ENCODE results near the gene PTOV1.

PTOV1 gene

DNA sequence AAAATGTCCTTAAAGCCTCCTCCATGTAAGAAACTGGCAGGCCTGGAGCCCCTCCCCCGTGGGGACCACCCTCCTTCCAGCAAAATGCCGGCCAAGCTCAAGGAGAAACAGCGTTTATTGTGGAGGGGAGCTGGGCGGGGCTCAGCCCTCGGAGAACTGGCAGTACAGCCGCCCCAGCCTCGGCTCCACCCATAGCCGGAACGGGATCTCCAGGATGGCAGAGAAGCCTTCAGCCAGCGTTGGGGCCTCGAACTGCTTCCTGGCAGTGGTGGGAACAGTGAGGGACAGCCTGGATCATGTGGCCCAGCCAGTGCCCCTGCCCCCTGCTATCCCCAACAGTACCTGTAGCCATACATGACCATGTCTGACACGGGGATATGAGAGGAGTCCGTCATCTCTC lies 10.1 kb downstream of the PTOV1 start:
- no peak for DNase-seq

DNA sequence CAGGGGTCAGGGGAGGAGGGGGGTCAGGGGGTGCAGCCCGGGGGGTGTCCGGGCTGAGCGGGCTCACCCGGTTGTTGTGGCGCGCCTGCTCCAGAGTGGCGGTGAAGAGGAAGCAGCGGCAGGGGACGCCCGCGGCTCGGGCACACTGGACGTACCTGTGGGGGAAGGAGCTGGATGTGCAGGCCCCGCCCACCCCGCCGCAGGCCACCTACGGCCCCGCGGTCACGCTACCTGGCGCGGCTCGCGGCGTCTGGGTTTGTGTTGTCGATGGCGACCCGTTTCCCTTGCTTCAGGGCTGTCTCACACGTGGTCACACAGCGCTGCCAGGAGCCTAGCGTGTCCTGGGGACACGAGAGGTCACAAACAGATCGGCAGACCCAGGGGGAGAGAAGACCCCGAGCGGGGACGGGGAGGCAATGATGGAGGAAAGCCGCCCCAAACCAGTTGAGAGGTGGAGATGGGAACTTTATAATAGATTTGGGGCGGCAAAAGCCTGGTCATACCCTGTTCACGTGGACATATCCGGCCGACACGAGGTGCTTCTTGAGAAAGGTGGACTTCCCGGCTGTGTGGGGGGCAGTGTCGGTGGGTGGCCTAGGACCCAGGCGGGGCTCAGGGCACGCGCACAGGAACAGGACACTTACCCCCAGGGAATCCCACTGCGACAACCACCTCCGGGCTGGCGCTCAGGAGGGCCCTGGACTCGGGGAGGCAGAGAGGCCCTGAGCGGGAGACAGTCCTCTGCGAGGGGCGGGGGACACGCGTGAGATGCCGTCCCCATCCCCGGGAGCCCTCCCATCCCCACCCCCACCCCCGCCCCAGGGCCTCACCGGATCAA lies 10.8 kb downstream of the PTOV1 start:
- no peak for DNase-seq

DNA sequence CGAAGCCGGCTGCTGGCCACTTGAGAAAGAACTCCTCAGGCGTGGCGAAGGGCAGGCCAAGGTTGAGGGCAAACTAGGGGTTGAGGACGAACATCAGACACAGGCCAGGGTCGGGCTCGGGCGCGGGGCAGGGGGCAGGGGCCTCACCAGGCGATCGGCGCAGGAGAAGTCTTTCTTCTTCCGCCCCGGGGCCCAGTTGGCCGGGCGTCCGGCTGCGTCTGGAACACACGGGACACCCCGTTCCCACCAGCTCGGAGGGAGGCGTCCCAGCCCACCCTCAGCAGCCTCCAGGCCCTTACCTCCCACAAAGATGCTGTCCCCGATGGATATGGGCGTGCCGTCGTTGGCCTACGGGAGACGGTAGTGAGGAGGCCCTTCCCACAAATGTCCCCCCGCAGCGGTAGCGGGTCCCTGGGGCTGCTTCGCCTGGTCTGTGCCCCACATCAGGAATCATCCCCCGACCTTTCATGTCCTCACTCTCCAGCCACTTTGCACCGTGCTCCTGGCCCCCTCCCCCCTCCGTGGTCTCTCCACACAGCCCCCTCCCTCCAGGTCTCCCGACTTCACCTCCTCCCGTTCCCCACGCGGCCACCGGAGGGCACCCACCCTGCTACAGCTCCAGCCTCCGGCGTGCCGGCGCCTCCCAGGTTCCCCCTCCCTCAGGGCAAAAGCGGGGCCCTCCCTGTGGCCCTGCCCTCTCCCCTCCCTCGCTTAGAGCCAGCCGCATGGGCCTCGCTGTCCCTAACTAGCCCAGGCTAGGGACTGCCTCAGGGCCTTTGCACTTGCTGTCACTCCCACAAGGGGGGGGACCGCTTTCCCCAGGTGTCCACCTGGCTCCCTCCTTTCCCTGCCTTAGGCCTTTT lies 11.7 kb downstream of the PTOV1 start:
- no peak for DNase-seq

DNA sequence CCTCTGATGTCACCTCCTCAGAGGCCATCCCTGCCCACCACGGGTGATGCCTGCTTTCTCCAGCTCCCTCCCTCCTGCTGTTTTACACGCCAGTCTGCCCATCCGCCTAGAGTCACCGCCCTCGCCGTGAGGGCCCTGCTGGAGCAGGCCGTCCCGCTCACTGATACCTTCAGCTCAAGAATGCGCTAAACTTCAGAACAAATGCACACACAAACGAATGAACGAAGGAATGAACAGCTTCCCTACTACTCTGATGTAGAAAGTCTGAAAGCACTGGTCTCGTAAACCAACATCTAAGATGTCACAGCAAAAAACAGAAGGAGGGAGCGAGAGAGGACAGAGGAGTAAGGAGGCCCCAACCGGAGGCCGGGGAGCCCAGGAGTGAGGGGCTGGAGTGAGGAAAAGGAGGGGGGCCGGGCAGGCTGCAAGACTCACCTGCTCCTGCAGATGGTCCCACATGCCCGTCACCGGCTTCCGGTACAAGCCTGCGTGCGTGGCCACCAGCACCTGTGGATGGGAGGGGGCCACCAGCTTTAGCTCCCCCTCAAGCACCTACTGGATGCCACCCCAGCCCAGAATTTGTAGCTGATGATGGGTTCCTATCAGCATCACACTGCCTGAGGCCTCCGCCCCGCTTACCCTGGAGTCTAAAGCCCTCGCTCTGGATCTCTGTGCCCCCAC lies 12.4 kb downstream of the PTOV1 start:
- DNase-seq: no peak

DNA sequence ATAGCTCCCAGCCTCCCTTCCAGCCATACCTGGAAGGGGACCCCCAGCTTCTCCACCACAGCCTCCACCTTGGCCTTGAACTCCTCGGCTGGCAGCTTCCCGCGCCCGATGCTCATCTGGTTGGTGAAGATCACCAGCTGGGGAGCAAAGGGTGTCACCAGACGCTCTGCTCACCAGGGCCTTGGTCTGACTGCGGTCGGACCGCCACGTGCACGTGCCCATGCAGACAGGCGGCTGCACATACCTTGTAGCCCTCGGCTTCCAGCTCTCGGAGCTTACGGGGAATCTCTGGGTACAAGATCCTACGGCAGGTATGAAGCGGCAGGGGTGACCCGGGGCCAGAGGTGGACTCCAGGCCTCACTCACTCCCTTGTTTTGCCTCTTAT lies 13.0 kb downstream of the PTOV1 start:
- no peak for DNase-seq

DNA sequence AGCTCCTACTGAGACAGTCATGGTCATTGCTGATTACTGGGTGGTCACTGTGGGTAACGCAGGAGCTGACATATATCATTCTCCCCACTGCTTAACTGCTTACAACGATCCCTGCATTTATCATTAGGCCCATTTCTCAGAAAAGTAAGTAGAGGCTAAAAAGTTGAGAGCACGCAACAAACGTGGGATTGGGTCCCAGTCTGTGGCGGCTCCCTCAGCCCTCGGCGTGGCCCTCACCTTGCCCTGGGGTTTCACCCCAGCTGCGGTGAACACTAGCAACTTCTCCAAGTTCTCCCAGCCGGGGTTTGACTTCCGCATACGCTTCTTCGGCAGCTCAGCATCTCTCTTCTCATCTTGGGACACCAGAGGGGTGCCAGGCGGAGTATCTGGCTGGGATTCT lies 13.9 kb downstream of the PTOV1 start:
- no peak for DNase-seq

DNA sequence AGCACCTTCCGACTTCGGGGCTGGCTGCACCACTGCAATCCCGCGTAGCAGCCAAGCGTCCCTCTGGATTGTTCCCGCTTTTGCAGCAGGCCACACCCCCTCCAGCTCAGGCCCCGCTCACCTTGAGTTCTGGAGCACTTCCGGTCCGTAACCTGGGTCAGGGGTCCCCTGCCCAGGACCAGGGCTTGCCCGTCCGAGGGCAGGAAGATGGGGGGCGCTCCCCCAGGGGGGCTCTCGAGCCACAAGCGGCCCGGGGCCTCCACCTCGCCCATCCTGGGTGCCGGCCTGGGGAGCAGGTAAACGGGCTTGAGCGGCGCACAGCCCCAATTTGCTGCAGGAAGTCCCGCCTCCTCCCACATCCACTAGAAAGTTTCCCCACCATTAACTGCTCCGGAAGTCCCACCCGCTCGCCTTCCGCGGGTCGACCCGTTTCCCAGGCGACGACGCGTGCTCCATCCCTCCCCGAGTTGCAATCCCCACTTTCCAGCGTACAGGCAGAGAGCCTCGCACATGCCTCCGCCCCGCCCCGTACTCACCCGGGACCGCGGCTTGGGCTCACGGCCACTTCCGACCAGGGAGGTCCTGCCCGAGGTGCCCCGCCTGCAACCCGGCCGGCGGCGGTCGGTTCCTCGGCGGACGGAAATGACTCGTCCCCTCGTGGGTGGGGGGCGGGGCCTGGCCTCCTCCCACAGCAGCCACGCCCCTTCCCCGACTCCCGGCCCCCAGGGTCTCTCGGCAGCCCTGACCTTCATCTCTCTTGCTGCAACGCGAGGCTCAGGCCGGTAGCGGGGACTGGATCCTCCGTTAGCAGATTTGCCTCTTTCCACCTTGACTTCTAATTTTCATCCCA lies 16.2 kb downstream of the PTOV1 start, which contains the start of gene PNKP:
PNKP (minus strand) TSS at position 644 of the 850 bp plus-strand sequence; CDS start at position 272, 372 bp downstream.
- DNase-seq: peak; percentile 74

DNA sequence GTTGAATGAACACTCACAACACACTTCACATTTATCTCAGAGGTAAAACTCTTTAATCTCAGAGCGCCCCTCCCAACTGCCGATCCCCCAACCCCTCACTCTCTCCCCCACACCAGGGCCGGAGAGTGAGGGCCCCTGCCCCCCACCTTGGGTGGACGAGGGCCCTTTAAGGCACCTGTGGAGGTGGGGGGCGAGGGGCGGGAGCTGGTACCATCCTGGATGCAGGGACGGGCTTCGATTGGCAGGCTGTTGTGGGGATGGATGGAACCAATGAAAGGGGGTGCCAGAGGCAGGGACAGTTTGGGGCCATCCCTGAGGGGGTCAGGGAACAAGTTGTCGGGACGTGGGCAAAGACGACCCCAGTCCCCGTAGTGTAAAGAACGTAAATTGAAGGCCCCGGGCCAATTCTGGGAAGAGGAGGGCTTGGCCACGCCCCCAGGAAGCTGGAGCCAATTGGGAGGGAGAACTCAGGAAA lies 18.1 kb downstream of the PTOV1 start:
- no peak for DNase-seq

DNA sequence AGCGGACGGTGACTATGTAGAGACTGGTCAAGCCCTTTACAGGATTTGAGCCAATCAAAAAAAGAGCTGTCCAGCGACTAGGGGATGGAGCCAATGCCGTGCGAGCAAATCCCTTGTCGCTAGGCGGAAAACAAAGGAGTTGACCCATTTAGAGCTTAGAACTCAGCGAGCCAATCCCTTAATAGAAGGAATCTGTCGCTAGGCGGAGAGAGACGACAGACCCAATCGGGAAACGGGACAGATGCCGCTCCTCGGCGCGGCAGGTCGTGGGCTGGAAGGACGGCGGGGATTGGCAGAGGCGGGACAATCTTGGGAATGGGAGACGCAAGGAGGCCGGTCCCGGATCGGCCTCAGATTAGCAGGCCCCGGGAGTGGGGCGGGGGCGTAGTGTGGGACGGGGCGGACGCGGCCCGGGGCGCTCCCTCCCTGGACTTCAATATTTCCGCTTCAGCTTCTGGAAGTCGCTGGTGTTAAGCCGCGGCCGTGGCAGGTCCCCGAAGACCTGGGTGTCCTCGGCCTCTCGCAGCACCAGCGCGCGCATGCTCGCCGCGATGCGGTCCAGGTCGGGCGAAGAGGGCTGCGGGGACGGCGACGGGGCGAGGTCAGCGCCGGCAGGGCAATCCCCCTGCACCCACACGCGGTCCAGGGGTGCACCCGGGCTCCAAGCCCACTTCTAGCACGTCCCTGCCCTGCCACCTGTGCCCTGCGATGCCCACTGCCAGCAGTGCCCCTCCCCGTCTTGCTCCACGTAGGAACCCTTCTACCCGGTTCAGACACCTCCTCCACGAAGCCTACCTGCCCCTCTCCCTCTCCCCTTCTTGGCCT lies 18.7 kb downstream of the PTOV1 start:
- DNase-seq: peak; percentile 100

DNA sequence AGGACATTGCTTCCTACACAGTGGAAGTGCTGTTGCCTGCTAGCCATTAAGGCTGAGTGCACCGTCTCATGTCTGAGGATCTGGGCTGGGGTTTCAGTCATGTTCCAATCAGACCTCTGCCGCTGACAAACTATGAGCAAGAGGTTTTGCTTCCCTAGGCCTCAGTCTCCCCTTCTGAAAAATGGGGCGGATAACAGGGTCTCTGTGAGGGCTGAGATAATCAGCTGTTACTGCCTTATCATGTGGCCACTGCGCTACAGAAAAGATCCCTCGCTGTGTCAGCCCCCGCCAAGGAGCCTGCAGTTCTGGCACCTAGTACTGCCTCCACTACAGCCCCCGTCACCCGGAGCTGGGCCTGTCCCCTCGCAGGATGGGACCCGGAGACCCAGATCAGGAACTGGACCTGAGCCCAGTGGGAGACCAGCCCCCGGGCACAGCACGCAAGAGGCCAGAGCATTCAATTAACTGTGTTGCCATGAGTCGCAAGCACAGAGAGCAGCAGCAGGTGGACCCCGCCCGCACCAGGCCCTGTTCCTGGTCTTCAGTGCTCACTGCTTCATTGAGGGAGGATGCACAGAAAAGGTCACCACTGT lies 19.4 kb downstream of the PTOV1 start:
- DNase-seq: no peak

DNA sequence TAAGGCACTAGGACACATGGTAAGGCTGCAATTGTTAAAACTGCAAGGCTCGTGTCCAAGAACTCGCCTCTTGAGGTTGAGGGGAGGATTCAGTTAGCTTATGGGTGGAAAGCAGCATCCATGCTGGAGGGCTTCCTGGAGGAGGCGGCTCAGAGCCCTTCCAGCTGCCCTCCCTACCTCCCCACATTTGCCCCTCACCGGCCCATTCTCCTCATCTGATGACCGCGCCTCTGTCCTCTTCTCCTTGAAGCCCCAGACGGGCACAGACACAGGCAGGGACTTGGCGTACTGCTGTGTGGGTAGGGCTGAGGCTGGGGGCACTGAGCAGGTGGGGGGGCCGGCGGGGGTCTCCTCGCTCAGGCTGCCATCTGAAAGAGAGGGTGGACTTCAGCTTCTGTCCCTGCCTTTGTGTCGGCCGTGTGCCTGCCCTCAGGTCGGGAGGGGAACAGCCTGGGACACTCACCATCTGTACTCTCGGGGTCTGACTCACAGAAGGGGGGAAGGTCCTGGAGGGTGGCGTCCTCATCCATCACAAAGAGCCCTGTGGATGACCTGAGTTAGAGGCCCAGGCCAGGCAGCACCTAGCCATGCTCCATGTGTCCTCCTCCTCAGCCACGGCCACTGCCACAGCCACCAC lies 20.5 kb downstream of the PTOV1 start:
- no peak for DNase-seq

DNA sequence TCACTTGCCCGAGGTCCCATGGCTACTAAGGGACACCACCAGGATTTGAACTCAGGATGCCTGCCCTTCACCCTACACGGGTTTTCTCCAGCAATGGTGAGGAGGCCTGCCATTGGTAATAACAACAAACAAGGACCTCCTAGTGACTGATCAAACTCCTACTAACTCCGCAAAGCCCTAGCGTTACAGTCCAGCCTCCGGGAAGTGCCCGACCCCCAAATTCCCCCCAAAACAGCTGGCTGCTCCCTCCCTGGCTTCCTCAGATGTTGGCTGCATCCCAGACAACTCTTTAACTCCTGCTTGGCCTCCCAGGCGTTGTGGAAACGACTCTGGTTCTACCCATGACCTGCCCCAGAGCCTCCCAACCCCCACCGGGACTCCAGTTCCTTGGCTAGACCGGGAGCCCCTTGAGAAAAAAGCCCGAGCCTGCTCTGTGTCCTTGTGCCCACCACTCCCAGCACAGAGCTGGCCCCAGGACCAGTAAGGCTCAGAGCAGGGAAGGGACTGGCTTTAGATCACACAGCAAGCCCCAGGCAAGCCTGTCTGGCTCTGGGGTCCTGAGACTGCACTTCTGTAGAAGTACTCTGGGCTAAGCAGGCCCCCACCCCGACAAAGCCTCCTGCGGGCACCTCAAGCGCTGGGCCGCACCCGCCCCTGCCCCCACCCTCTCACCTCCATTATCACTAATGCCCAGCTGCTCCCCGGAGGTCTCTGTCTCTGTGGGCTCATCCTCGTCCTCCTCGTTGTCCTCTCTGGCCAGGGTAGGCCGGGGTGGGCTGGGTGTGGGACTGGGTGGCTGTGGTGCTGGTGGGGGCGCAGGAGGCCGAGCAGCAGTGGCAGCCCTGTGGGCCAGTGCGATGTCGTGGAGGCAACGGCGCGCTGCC lies 21.5 kb downstream of the PTOV1 start:
- DNase-seq: no peak

DNA sequence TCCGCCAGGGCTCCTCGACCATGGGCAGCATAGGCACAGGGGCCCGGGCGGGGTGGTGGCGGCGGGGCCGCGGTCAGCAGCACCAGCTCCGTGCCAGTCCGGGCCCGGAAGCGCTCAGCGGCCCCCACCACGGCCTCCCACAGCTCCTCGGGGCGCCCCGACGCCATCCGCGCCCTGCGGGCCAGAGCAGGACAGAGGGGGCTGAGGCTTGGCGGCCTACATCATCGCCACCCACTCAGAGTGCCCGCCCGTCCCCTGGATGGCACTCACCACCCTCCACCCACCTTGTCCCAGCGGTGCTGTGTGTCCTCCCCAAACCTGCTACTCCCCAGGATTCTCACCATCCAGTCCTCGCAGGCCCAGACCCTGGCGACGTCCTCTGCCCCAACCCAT lies 22.2 kb downstream of the PTOV1 start:
- DNase-seq: no peak

DNA sequence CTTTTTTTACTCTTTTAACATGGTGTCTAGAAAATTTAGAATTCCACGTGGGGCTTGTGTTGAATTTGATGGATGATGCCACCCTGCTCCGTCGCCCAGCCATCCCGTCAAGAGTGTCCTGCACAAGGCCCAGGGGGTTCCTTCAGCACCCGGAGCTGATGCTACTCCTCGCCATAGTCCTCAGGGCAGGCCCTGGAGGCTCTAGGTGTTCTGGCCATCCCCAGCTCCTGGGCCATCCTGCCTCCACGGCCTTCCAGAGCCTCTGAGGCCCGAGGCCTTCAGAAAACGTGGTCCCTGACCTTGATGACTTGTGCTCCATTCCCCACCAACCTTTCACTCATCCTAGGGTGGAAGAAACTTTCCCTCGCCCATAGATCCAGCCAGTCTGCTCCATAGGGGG lies 22.9 kb downstream of the PTOV1 start:
- DNase-seq: no peak

DNA sequence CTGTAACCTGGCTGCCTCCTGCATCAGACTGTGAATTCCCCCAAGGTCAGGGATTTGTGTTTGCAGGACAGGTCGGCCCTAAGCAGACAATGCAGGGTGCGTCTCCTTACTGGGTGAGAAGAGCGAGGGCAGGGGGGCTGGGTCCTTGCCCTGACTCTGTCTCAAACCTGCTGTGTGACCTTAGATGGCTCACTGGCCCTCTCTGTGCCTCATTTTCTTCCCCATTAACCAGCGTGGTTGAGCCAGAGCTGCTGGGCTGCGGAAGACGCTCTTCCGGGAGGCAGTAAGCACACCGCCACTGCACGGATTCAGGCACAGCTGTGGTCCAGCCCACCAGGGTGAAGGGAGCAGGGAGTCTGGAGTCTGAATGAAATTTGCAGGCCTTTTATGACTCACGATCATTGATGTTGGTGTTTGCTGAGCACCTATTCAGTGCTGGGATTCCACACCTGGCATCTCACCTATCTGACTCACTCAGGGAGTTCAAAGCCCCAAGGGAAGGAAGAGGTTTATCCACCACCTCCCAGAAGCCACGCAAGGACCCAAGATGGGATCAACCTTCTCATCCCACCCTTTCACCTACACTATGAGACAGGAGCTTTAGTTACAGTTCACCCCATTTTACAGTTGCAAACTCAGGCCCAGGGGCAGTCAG lies 23.7 kb downstream of the PTOV1 start:
- no peak for DNase-seq

DNA sequence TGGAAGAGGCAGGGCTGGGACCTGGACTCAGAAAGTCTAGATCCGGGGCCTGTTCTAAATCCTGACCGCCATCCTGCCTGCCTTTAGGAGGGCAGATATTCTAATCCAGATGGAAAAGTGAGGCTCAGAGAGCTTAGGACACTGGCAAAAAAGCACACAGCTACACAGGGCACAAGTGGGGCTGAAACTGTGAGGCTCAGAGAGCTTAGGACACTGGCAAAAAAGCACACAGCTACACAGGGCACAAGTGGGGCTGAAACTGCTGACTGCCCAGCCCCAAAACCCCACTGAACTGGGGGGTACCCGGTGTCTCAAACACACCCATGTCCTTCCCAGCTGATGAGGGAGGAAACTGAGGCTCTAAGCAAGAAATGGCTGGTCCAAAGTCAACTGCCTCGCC lies 24.2 kb downstream of the PTOV1 start:
- no peak for DNase-seq

DNA sequence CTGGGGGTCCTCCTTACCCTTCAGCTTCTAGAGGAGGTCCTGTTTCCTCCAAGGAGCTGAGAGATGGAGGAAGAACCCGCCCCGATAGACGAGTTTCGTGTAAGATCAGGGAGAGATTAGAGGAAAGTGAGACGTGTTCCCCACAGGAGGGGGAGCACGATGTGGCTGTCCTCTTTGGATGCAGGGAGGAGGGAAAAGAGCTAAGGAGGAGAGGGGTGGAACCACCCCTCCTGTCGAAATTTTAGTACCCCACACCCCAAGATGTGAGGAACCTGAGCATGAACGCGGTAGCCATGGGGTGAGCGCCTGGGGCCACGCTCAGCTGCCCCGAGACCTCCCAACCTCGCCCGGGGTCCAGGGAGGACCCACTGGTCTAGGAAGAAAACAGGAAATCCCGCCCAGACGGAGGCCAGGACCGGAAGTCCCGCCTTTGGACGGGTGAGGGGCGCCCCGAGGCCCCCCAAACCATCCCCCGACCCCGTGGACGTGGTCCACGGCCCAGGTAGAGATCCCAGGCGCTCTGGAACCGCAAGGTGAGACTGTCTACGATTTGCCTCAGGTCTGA lies 25.0 kb downstream of the PTOV1 start:
- no peak for DNase-seq

DNA sequence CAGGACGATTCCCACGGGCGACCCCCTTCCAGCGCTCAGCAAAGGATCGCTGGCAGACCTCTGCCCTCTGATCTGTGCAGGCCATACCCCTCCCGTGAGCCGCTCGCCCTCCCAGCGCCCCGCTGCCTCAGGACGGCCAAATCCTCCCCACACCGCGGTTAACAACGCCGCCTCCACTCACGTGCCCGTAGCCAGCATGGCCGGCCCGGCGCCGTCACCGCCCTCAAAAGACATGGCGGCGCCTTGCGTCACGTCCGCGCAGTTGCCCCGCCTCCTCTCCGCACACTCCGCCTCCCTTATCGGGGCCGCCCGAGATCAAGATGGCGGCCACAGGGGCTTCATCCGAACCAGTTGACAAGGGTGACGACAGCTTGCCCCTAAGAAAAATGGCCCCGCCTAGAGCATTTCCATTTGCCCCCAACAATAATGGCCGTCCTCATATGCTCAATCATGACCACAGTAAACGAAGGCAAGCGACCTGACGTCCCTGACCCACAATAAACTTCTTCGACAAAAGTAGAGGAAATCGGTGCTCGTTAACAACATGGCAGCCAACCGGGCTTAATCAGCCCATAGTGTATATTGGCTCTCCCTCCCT lies 25.6 kb downstream of the PTOV1 start:
- DNase-seq: peak; percentile 92
